Coronary artery (tissue), 2 donors: ENCODE measurements around the gene CD59.

Experiments used
- DNase-seq: peaks from one replicate; pipeline ENCODE4 v3.0.0-alpha.2; 2017; ENCODE audit warnings: low spot score
- H3K27ac ChIP-seq, 2 donors: fragments of 200-600 bp; sonication (generic); one replicate each; pipeline ENCODE4 v1.5.1; 2016 to 2019
- H3K4me3 ChIP-seq: fragments of 200-600 bp; sonication (generic); 2 replicates; pipeline ENCODE4 v1.5.1; 2016; ENCODE audit warnings: mild to moderate bottlenecking, moderate library complexity
- CTCF ChIP-seq: fragments of 200-600 bp; sonication (generic); IDR thresholded peaks from one replicate; pipeline ENCODE4 v1.5.1; 2019; ENCODE audit warnings: antibody characterized with exemption

Gene CD59

DNA sequence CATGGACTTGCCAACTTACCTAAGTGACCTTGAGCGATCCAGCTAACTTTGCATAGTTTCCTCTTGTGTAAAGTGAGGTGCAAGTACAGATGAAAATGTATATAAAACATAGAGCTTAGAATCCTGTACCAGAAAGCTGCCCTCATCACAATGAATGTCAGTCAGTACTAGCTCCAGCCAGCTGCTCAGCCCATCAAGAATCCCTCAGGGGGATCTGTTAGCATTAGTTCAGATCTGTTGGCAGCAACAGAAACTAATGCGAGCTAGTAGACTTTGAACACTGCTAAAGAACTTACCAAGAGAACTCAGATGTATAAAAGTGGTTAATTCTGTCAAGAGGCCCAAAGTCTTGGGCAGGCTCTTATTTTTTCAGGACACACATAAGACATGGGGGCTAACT, 29.3 kb downstream of the CD59 start:
- no peak for TF ChIP-seq CTCF
- H3K27ac ChIP-seq = peak overlapping the region in 1 of 2 donors; percentile 63
- H3K4me3 ChIP-seq = no peak overlapping the region
- DNase-seq = no peak

GRCh38 chr11:33706546-33706945, 29.7 kb downstream of the CD59 start:
- no peak for DNase-seq
- peak overlapping the region in 1 of 2 donors; percentile 63 for H3K27ac ChIP-seq
- no peak for TF ChIP-seq CTCF
- no peak overlapping the region for H3K4me3 ChIP-seq

DNA sequence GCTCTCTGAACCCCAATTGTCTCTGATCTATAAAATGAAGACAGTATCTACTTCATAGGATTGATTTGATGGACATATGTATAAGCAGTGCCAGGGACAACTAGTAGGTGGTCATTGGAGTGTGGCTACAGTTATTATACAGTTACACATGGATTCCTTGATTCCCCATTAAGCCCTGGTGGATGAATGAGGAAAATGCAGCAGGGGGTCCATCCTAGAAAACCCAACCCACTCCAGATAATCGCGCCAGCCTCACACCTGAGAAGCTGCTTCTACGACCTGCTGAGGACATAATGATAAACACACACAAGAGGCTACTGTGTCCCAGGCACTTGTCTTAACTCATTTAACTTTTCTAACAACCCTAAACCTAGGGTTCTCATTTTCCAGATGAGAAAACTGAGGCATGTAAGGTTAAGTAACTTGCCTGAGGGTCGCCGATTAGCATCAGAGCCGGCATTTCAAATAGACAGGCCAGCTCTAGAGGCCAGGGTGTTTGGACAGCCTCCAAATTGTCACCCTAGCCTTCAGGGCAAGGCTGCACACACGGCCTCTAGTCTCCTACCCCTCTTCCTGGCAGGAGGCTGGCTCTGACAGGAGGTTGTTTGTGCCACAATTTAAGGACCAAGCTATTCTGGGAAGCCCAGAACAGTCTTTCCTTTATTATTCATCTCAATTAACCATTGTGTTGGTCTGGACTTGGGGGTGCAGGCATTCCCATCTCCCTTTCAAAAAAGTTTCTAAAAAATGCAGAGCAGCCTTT, 31.8 kb downstream of the CD59 start:
- no peak for TF ChIP-seq CTCF
- no peak for DNase-seq
- Histone ChIP-seq H3K4me3 (no peak overlapping the region), H3K27ac (peak overlapping the region in 1 of 2 donors; percentile 76)

GRCh38 chr11:33703788-33704187, 32.4 kb downstream of the CD59 start:
- no peak overlapping the region for H3K4me3 ChIP-seq
- no peak for DNase-seq

DNA sequence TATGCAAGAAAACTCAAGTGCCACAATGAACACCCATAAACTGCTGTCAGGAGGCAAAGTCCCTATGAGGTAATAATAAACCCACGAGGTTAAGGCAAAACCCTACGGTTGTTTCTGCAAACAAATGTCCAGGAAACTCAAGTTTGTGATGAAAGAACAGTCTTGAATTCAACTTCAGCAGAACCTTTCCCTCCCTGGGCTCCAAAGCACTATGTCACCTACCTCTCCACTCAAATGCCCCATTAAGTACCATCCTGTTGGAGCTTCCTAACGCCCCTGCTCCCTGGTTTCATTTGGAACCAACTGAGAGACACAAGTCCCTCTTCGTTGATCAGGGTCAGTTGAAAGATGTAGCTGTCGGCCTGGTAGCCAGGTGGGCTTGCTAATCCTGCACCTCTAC, 33.0 kb downstream of the CD59 start:
- TF ChIP-seq CTCF = no peak
- no peak overlapping the region for H3K4me3 ChIP-seq
- no peak for DNase-seq
- H3K27ac ChIP-seq = peak overlapping the region in 1 of 2 donors; percentile 76

More at GRCh38 chr11:33703788-33704187, 32.4 kb downstream of the CD59 start:
- H3K27ac ChIP-seq = peak overlapping the region in 1 of 2 donors; percentile 76
- TF ChIP-seq CTCF = no peak

DNA sequence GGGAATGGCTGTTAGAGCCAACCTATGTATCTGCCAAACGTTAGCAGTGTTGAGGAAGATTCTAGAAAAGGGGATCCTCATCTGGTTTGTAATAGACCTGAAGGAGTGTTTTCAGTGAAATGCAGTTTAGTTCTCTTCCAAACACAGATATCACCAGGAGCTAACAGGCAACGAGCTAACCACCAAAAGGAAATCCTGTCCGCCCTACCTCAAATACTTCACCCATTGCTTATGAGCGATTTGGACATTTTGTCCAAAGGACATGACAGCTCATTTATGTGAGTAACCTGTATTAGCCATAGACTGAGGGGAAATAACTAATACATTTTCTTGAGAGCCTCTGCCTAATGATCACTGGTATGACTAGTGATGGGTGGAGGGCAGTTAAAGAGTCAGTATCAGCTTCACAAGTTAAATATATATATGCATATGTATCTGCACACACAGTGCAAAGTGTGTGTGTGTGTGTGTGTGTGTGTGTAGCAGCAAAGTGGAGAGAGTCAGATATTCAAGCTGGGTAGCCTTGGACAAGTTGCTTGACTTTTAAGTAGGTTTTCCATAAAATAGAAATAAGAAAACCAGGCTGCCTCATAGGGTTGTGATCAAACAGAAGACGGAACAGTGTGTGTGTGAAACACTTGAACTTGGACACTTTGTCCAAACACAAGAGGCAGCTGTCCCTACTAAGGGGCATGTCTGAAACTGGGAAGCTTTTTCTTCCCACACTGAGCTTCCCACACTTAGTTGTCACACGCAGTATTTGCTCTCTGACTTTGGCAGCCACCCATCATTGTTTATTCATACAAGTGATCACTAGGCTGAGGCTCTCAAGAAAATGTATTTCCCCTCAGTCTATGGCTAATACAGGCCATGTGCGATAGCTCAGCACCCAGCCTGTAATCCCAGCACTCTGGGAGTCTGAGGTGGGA, 34.7 kb downstream of the CD59 start:
- Histone ChIP-seq H3K27ac (peak overlapping the region; percentile 45 to 75), H3K4me3 (peak overlapping the region; percentile 66)
- no peak for DNase-seq

More for the DNA sequence above, 34.7 kb downstream of the CD59 start:
- TF ChIP-seq CTCF = no peak
